K562 (cell line): ENCODE measurements around the gene CHGA. TPM values are rescaled to one million over a fixed set of nuclear protein-coding genes. Genes with fewer than 3 reads are reported as not detected.

Experiments used
- RFX7 ChIP-seq: fragments of 250-450 bp; sonication (Bioruptor Pico); IDR thresholded peaks from 2 replicates; pipeline ENCODE4 v1.5.1; 2021; ENCODE audit warnings: mild to moderate bottlenecking
- polyA plus RNA-seq, 8 experiments: library from polyadenylated mRNA; depleted of rRNA in 4 of 8; stranded (reverse) in 5 of 8; unstranded in 3 of 8; fragments of >200 nt; fragmentation: Nextera tagmentation in 2 of 8; fragmentation: Illumina TruSeq in 1 of 8; extraction: Ambion mirVana in 2 of 8; extraction: Trizol in 1 of 8; gene quantifications; 2 replicates each; pipeline versions ENCODE4 v1.2.1 to v1.2.3, GENCODE V29; 2011 to 2014; ENCODE audit warnings: inconsistent platforms in 1 of 8, missing spikeins in 1 of 8
- total RNA-seq, 7 experiments: library from RNA; depleted of rRNA in 6 of 7; stranded (reverse); fragments of >200 nt in 6 of 7; fragmentation: Illumina TruSeq in 2 of 7; extraction: Trizol in 2 of 7; gene quantifications; 2 replicates each; pipeline versions ENCODE4 v1.2.1 to v1.2.3, GENCODE V29; 2011 to 2021; ENCODE audit warnings: low replicate concordance in 1 of 7
- TF ChIP-seq, protein P1 (sequence below), 2 experiments: IDR thresholded peaks; 2 replicates each; pipeline ENCODE4 v1.6.1; 2011; ENCODE audit warnings: borderline replicate concordance in 1 of 2, control low read depth in 1 of 2, low read depth in 1 of 2, low read length in 1 of 2, mild to moderate bottlenecking in 1 of 2, mixed read lengths in 1 of 2, moderate library complexity in 1 of 2; ENCODE audit not compliant: insufficient read depth in 1 of 2, insufficient read length in 1 of 2, poor library complexity in 1 of 2, severe bottlenecking in 1 of 2; ENCODE audit errors: extremely low read depth in 1 of 2
- TF ChIP-seq, protein P2 (sequence below): fragments of 200-600 bp; sonication (generic); IDR thresholded peaks from one replicate; pipeline ENCODE4 v1.6.1; 2012; ENCODE audit warnings: mild to moderate bottlenecking, low read depth, low read length, inconsistent platforms

Gene CHGA
- total and polyA plus RNA-seq, 9 of the 15 experiments (the other 6 are each of a cell fraction or from before 2014, with no cell fraction given), result not detected

DNA sequence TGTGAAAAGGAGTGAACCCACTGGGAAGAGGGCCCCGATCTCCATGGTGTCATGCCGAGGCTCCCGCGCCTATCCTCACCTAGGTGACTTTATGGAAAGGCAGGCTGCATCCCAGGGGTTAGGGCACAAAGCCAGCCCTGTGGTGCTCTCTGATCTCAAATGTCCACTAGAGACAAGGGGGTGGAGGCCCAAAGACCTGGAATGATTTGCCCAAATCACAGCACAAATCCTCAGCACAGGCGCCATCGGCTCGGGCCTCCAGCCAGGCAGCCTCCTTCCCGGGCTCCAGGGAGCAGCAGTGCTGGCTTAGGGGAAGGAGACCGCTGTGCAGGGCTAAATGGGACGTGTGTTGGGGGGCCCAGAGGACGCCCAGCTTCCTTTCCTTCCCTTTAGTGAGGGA is 17.6 kb downstream of the CHGA start (continued):
- TF ChIP-seq, protein P1, sequence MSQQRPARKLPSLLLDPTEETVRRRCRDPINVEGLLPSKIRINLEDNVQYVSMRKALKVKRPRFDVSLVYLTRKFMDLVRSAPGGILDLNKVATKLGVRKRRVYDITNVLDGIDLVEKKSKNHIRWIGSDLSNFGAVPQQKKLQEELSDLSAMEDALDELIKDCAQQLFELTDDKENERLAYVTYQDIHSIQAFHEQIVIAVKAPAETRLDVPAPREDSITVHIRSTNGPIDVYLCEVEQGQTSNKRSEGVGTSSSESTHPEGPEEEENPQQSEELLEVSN (IDR thresholded peaks at IDR 0.05; ENCODE audit: borderline replicate concordance in 1 of 2, extremely low read depth in 1 of 2, insufficient read depth in 1 of 2, insufficient read length in 1 of 2, low read depth in 1 of 2, low read length in 1 of 2, poor library complexity in 1 of 2, severe bottlenecking in 1 of 2), result no peak
- TF ChIP-seq, protein P2, sequence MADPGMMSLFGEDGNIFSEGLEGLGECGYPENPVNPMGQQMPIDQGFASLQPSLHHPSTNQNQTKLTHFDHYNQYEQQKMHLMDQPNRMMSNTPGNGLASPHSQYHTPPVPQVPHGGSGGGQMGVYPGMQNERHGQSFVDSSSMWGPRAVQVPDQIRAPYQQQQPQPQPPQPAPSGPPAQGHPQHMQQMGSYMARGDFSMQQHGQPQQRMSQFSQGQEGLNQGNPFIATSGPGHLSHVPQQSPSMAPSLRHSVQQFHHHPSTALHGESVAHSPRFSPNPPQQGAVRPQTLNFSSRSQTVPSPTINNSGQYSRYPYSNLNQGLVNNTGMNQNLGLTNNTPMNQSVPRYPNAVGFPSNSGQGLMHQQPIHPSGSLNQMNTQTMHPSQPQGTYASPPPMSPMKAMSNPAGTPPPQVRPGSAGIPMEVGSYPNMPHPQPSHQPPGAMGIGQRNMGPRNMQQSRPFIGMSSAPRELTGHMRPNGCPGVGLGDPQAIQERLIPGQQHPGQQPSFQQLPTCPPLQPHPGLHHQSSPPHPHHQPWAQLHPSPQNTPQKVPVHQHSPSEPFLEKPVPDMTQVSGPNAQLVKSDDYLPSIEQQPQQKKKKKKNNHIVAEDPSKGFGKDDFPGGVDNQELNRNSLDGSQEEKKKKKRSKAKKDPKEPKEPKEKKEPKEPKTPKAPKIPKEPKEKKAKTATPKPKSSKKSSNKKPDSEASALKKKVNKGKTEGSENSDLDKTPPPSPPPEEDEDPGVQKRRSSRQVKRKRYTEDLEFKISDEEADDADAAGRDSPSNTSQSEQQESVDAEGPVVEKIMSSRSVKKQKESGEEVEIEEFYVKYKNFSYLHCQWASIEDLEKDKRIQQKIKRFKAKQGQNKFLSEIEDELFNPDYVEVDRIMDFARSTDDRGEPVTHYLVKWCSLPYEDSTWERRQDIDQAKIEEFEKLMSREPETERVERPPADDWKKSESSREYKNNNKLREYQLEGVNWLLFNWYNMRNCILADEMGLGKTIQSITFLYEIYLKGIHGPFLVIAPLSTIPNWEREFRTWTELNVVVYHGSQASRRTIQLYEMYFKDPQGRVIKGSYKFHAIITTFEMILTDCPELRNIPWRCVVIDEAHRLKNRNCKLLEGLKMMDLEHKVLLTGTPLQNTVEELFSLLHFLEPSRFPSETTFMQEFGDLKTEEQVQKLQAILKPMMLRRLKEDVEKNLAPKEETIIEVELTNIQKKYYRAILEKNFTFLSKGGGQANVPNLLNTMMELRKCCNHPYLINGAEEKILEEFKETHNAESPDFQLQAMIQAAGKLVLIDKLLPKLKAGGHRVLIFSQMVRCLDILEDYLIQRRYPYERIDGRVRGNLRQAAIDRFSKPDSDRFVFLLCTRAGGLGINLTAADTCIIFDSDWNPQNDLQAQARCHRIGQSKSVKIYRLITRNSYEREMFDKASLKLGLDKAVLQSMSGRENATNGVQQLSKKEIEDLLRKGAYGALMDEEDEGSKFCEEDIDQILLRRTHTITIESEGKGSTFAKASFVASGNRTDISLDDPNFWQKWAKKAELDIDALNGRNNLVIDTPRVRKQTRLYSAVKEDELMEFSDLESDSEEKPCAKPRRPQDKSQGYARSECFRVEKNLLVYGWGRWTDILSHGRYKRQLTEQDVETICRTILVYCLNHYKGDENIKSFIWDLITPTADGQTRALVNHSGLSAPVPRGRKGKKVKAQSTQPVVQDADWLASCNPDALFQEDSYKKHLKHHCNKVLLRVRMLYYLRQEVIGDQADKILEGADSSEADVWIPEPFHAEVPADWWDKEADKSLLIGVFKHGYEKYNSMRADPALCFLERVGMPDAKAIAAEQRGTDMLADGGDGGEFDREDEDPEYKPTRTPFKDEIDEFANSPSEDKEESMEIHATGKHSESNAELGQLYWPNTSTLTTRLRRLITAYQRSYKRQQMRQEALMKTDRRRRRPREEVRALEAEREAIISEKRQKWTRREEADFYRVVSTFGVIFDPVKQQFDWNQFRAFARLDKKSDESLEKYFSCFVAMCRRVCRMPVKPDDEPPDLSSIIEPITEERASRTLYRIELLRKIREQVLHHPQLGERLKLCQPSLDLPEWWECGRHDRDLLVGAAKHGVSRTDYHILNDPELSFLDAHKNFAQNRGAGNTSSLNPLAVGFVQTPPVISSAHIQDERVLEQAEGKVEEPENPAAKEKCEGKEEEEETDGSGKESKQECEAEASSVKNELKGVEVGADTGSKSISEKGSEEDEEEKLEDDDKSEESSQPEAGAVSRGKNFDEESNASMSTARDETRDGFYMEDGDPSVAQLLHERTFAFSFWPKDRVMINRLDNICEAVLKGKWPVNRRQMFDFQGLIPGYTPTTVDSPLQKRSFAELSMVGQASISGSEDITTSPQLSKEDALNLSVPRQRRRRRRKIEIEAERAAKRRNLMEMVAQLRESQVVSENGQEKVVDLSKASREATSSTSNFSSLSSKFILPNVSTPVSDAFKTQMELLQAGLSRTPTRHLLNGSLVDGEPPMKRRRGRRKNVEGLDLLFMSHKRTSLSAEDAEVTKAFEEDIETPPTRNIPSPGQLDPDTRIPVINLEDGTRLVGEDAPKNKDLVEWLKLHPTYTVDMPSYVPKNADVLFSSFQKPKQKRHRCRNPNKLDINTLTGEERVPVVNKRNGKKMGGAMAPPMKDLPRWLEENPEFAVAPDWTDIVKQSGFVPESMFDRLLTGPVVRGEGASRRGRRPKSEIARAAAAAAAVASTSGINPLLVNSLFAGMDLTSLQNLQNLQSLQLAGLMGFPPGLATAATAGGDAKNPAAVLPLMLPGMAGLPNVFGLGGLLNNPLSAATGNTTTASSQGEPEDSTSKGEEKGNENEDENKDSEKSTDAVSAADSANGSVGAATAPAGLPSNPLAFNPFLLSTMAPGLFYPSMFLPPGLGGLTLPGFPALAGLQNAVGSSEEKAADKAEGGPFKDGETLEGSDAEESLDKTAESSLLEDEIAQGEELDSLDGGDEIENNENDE, result no peak
- no peak for TF ChIP-seq RFX7 (CRISPR knock-in tag)
